Keratinocyte (primary cell): Measurements from ENCODE around the gene CSNK2A2. TPM values are rescaled to one million over a fixed set of nuclear protein-coding genes. Genes with fewer than 3 reads are reported as not detected.

Experiments used
- DNase-seq: peaks from one replicate; pipeline ENCODE4 v3.0.0-alpha.2; 2011; ENCODE audit warnings: low read depth, missing footprints, low spot score
- FAIRE-seq: peaks from 2 replicates; lab custom pipeline; 2011; peaks lifted over from hg19 to GRCh38; lab: Jason Lieb, UNC
- H2AFZ ChIP-seq: 2 replicates; pipeline ENCODE4 v1.6.0; 2012; ENCODE audit warnings: low read length, control low read depth, inconsistent platforms; ENCODE audit not compliant: control insufficient read depth
- H3K27ac ChIP-seq: 2 replicates; pipeline ENCODE4 v1.5.1; 2011; ENCODE audit warnings: low read length; ENCODE audit not compliant: control insufficient read depth, insufficient read depth
- H3K27me3 ChIP-seq: 3 replicates; pipeline ENCODE4 v1.6.0; 2011; ENCODE audit warnings: low read length; ENCODE audit not compliant: control insufficient read depth, insufficient read depth; ENCODE audit errors: extremely low read depth
- H3K36me3 ChIP-seq, 2 experiments: 2 replicates in 1 of 2; 3 replicates in 1 of 2; pipeline ENCODE4 v1.5.1; 2011; ENCODE audit warnings: low read length in 2 of 2, mild to moderate bottlenecking in 1 of 2; ENCODE audit not compliant: control insufficient read depth in 2 of 2, insufficient read depth in 2 of 2; ENCODE audit errors: extremely low read depth in 1 of 2
- H3K4me1 ChIP-seq: 3 replicates; pipeline ENCODE4 v1.5.1; 2011; ENCODE audit warnings: low read length; ENCODE audit not compliant: control insufficient read depth, insufficient read depth; ENCODE audit errors: extremely low read depth
- H3K4me2 ChIP-seq: 3 replicates; pipeline ENCODE4 v1.6.0; 2011; ENCODE audit warnings: low read depth, low read length; ENCODE audit not compliant: control insufficient read depth, insufficient read depth; ENCODE audit errors: extremely low read depth
- H3K4me3 ChIP-seq, 3 experiments: fragments of 200-600 bp in 1 of 3; sonication (generic) in 1 of 3; 2 replicates in 2 of 3; 3 replicates in 1 of 3; pipeline ENCODE4 v1.5.1; 2011 to 2016; ENCODE audit warnings: low read length in 3 of 3, mild to moderate bottlenecking in 3 of 3, control low read depth in 2 of 3, inconsistent platforms in 1 of 3, low read depth in 1 of 3, mixed read lengths in 1 of 3, mixed run types in 1 of 3, moderate library complexity in 1 of 3; ENCODE audit not compliant: control insufficient read depth in 2 of 3, insufficient read depth in 2 of 3; ENCODE audit errors: extremely low read depth in 1 of 3
- H3K79me2 ChIP-seq: 2 replicates; pipeline ENCODE4 v1.6.0; 2012; ENCODE audit warnings: low read length; ENCODE audit not compliant: control insufficient read depth, insufficient read depth
- H3K9ac ChIP-seq: 3 replicates; pipeline ENCODE4 v1.6.0; 2011; ENCODE audit warnings: low read length; ENCODE audit not compliant: control insufficient read depth, insufficient read depth; ENCODE audit errors: extremely low read depth
- H3K9me1 ChIP-seq: 3 replicates; pipeline ENCODE4 v1.6.0; 2011; ENCODE audit warnings: low read length; ENCODE audit not compliant: control insufficient read depth, insufficient read depth; ENCODE audit errors: extremely low read depth
- H3K9me3 ChIP-seq: 2 replicates; pipeline ENCODE4 v1.5.1; 2012; ENCODE audit warnings: low read depth, low read length; ENCODE audit not compliant: control insufficient read depth
- H4K20me1 ChIP-seq: 3 replicates; pipeline ENCODE4 v1.6.0; 2011; ENCODE audit warnings: low read length; ENCODE audit not compliant: control insufficient read depth, insufficient read depth; ENCODE audit errors: extremely low read depth
- EZH2 ChIP-seq: IDR thresholded peaks from one replicate; pipeline ENCODE4 v1.6.1; 2012; ENCODE audit warnings: inconsistent platforms, mild to moderate bottlenecking, low read length, moderate library complexity
- dilution Hi-C: fragments of 300-500 bp; cut with MboI; formaldehyde crosslinking; loops from one replicate; pipeline ENCODE4 v1.7.0; 2020; ENCODE audit warnings: low sequenced_read_pairs; ENCODE audit not compliant: extremely low pct_ligation_motif_present
- polyA plus RNA-seq, 5 experiments: library from polyadenylated mRNA; depleted of rRNA in 3 of 5; stranded (reverse) in 3 of 5; stranded (forward) in 1 of 5; unstranded in 1 of 5; fragments of >200 nt; gene quantifications; 1 replicate in 1 of 5; 2 replicates in 3 of 5; 3 replicates in 1 of 5; pipeline versions ENCODE4 v1.2.1 to v1.2.3, GENCODE V29; 2011 to 2012; ENCODE audit warnings: missing spikeins in 2 of 5, low read depth in 1 of 5, low replicate concordance in 1 of 5
- TF ChIP-seq, protein P1 (sequence below), 3 experiments: IDR thresholded peaks in 1 of 3; conservative IDR thresholded peaks in 1 of 3; optimal IDR thresholded peaks in 1 of 3; 2 replicates in 2 of 3; 3 replicates in 1 of 3; pipeline versions ENCODE3 to v1.5.1; 2011; ENCODE audit warnings: low read length in 3 of 3, mild to moderate bottlenecking in 3 of 3, moderate library complexity in 2 of 3, control low read depth in 1 of 3, inconsistent platforms in 1 of 3; ENCODE audit not compliant: insufficient read depth in 2 of 3; ENCODE audit errors: extremely low read depth in 1 of 3

The CSNK2A2 gene
- polyA plus RNA-seq, 1 donor (not counting 4 experiments of a cell fraction or from before 2014, with no cell fraction given), result 49.6 TPM

DNA sequence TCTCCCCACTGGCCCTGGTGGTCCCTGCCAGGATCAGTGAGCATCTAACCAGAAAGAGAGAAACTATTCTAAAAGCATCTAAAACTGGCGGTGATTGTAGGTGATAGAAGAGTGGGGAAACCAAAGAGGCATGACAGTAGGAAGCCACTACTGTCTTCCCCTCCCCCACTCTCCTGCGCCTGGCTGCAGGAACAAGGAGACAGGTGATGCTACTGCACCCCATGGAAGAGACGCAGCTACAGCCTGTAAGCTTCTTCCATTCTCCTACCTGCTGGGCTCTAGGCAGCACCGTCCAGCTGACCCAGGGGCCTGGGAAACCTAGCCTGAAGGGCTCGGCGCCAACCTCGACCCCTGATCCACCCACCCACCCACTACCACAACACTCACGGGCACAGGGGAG, 32.4 kb upstream of the CSNK2A2 start:
- DNase-seq (no peak), FAIRE-seq (no peak)
- Histone ChIP-seq H3K4me2 (no peak overlapping the region), H3K9me1 (no peaks in the 10 kb centered on the region), H3K4me1 (no peaks in the 10 kb centered on the region), H3K27ac (no peak overlapping the region), H3K36me3 (no peaks in the 10 kb centered on the region), H4K20me1 (no peaks in the 10 kb centered on the region), H3K27me3 (peaks cover 6% of the 10 kb centered on the region), H3K9me3 (no peaks in the 10 kb centered on the region), H2AFZ (no peak overlapping the region), H3K9ac (no peak overlapping the region), H3K4me3 (no peak overlapping the region), H3K79me2 (no peaks in the 10 kb centered on the region)
- TF ChIP-seq, protein P1, sequence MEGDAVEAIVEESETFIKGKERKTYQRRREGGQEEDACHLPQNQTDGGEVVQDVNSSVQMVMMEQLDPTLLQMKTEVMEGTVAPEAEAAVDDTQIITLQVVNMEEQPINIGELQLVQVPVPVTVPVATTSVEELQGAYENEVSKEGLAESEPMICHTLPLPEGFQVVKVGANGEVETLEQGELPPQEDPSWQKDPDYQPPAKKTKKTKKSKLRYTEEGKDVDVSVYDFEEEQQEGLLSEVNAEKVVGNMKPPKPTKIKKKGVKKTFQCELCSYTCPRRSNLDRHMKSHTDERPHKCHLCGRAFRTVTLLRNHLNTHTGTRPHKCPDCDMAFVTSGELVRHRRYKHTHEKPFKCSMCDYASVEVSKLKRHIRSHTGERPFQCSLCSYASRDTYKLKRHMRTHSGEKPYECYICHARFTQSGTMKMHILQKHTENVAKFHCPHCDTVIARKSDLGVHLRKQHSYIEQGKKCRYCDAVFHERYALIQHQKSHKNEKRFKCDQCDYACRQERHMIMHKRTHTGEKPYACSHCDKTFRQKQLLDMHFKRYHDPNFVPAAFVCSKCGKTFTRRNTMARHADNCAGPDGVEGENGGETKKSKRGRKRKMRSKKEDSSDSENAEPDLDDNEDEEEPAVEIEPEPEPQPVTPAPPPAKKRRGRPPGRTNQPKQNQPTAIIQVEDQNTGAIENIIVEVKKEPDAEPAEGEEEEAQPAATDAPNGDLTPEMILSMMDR (optimal IDR thresholded peaks at IDR 0.05 in 1 of 3, IDR thresholded peaks at IDR 0.05 in 1 of 3, conservative IDR thresholded peaks at IDR 0.05 in 1 of 3; ENCODE audit: extremely low read depth in 1 of 3, insufficient read depth in 2 of 3, low read length in 3 of 3), result no peak
- dilution Hi-C loops, result no loop called here

DNA sequence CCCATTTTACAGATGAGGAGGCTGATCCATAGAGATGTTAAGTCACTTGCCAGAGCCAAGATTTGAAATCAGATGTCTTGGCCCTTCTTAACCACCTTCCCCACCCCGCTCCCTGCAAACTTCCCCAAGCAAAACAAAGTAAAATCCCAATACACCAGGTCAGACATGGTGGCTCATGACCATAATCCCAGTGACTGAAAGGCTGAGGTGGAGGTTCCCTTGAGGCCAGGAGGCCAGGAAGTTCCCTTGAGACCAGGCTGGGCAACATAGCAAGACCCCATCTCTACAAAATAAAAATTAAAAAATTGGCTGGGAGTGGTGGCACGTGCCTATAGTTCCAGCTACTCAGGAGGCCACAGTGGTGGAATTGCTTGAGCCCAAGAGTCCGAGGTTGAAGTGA, 28.9 kb upstream of the CSNK2A2 start:
- DNase-seq (no peak), FAIRE-seq (no peak)
- Histone ChIP-seq H4K20me1 (no peaks in the 10 kb centered on the region), H3K27me3 (peaks cover 6% of the 10 kb centered on the region), H3K9me3 (no peaks in the 10 kb centered on the region), H3K9me1 (no peaks in the 10 kb centered on the region), H3K79me2 (no peaks in the 10 kb centered on the region), H3K4me2 (no peak overlapping the region), H3K27ac (no peak overlapping the region), H3K36me3 (no peaks in the 10 kb centered on the region), H3K4me1 (peaks cover 11% of the 10 kb centered on the region), H2AFZ (no peak overlapping the region), H3K4me3 (no peak overlapping the region), H3K9ac (no peak overlapping the region)
- TF ChIP-seq, protein P1 (optimal IDR thresholded peaks at IDR 0.05 in 1 of 3, IDR thresholded peaks at IDR 0.05 in 1 of 3, conservative IDR thresholded peaks at IDR 0.05 in 1 of 3; ENCODE audit: extremely low read depth in 1 of 3, insufficient read depth in 2 of 3, low read length in 3 of 3), result no peak
- no peak for TF ChIP-seq EZH2
- dilution Hi-C loops, result no loop called here
